NCI-H345 treated with DMSO at 0.1 percent for 48 hours (cell line): ENCODE measurements around the gene C1QTNF8.
"Not testable (repeated sequence)": the region's sequence is repeated elsewhere in the genome, so short reads cannot be mapped to it uniquely, and the experiment has no call there.

Source experiments
- DNase-seq: peaks from one replicate; lab custom pipeline; 2025; ENCODE audit not compliant: unreplicated experiment; lab: John Stamatoyannopoulos, UW

The C1QTNF8 gene

DNA sequence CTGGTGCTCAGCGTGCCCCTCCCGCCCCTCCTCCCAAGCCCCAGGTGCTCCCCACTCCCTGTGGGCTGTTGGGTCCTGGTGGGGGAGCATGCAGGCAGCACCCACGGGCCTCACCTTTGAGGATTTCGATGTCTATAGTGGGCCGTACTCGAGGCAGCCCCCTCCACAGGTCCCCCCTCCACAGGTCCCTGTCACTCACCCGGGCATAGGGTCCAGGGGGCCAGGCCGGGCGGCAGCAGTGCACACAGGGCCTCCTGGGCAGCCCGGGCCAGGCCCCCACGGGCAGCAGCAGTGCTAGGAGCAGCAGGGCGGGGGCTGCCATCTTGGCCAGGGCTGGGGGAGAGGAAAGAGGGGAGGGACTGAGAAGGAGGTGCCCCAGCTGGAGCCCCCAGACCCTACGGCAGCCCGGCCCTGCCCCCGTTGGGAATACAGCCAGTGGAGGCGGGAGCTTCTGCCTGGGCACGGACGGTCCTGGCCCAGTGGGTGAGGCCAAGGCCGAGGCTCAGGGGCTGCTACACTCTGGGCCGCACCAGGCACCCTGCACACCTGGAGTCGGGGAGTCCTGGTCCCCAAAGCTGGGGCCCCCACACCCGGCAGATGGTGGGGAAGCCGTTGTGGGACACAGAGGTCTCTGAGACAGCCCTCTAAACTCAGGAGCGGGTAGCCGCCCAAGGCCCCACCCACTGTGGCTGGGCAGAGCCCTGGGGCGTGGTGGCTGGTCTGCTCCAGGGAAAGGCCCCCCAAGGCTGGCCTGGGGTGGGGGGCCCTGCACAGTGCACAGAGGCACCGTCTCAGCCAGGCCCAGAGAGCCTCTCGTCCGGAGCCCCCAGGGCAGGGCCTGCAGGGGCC lies 1.2 kb downstream of the C1QTNF8 start:
- no peak for DNase-seq

GRCh38 chr16:1094124-1094479 lies 1.9 kb downstream of the C1QTNF8 start:
- DNase-seq = no peak

GRCh38 chr16:1093284-1094123 lies 2.5 kb downstream of the C1QTNF8 start:
- no peak for DNase-seq

DNA sequence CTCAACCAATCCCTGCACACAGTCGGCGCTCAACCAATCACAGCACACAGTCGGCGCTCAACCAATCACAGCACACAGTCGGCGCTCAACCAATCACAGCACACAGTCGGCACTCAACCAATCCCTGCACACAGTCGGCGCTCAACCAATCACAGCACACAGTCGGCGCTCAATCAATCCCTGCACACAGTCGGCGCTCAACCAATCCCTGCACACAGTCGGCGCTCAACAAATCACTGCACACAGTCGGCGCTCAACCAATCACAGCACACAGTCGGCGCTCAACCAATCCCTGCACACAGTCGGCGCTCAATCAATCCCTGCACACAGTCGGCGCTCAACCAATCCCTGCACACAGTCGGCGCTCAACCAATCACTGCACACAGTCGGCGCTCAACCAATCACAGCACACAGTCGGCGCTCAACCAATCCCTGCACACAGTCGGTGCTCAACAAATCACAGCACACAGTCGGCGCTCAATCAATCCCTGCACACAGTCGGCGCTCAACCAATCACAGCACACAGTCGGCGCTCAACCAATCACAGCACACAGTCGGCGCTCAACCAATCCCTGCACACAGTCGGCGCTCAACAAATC lies 3.3 kb downstream of the C1QTNF8 start:
- not testable (repeated sequence) for DNase-seq

GRCh38 chr16:1091992-1092552 lies 4.0 kb downstream of the C1QTNF8 start:
- no peak for DNase-seq

GRCh38 chr16:1090620-1091587 lies 5.1 kb downstream of the C1QTNF8 start:
- no peak for DNase-seq

DNA sequence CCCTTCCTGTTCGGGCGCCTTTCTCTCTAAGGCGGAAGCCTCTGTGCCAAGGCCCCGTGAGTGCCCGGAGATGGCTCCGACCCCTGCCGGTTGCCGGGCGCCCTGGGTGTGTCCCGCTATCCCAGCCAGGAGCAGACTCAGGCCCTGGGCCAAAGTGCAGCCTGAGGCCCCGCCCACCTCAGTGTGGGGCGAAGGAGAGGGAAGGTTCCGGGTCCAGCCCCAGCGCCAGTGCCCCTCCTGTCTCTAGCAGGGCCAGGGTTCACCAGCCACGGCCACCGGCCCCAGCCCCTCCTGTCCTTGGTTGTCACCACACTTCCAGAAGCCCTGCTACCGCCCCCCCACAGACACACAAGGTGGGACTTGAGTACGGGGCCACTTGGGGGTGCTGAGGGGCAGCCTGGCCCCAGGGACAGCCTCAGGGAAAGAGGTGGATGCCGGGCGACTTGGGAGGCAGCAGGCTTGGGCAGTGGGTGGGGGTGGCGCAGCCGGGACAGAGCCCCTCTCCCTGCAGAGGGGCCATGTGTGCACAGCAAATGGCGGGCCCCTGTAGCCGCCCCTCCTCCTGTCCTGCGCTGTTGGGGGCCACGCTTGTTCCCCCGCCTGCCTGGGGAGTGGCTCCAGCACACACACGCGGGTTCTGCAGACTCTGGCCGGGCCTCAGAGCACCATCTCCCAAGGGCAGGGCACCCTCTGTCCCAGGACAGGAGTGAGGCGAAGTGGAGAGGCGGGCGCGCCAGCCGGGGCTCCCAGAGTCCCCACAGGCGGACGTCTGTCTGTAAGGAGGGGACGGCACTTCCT lies 6.0 kb downstream of the C1QTNF8 start:
- DNase-seq = no peak

DNA sequence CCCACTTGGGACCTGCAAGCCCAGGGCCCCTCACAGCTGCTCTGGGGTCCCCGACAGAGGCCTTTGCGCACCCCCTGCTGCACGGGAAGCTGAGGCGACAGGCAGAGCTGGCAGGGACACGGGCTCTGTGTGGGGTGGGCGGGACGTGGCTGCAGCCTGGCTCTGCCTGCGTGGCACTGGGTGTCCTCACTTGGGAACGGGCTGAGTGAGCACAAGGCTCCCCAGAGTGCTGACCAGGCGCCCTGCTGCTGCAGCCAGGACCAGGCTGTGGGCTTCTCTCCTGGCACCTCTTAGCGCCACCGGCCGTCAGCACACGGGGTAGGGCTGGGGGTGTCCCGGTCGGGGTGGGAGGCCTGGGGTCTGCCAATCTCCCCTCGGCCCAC lies 6.6 kb downstream of the C1QTNF8 start:
- DNase-seq = no peak

- peak; percentile 28 for DNase-seq
Measured at GRCh38 chr16:1088295-1089170, 7.5 kb downstream of the C1QTNF8 start.

GRCh38 chr16:1086443-1086842 lies 9.6 kb downstream of the C1QTNF8 start:
- not testable (repeated sequence) for DNase-seq

DNA sequence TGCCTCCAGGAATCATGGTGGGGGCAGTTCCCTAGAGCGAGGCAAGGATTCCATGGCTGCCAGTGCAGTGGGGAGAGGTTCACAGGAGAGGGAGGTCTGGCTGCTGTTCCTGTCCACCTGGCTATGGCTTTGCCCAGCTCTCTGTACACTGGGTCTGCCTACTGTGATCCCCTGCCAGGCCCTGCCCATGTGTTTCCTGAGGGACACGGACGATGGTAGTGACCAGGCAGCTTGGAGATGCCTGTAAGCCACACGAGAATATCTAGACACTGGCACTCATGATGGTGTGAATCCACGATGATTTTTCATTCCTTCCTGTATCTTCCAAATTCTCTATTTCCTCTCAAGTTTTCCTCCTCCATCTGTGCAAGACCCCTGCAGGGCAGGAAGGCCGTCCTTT lies 11.1 kb downstream of the C1QTNF8 start:
- no peak for DNase-seq

- DNase-seq = no peak
Measured at GRCh38 chr16:1082952-1083675, 12.9 kb downstream of the C1QTNF8 start.

- DNase-seq = no peak
Measured at GRCh38 chr16:1082266-1082951, 13.6 kb downstream of the C1QTNF8 start.

GRCh38 chr16:1081734-1082265 lies 14.2 kb downstream of the C1QTNF8 start:
- no peak for DNase-seq

GRCh38 chr16:1080801-1081733 lies 15.0 kb downstream of the C1QTNF8 start:
- no peak for DNase-seq
